LNCAP (cell line): Measurements from ENCODE around the gene KRT85.

Source experiments
- TF ChIP-seq, protein P1 (sequence below): fragments of 450-650 bp; IDR thresholded peaks from 2 replicates; pipeline ENCODE4 v1.5.1; 2017; ENCODE audit warnings: mild to moderate bottlenecking

The KRT85 gene

GRCh38 chr12:52382854-52383253 lies 15.6 kb upstream of the KRT85 start:
- TF ChIP-seq, protein P1, sequence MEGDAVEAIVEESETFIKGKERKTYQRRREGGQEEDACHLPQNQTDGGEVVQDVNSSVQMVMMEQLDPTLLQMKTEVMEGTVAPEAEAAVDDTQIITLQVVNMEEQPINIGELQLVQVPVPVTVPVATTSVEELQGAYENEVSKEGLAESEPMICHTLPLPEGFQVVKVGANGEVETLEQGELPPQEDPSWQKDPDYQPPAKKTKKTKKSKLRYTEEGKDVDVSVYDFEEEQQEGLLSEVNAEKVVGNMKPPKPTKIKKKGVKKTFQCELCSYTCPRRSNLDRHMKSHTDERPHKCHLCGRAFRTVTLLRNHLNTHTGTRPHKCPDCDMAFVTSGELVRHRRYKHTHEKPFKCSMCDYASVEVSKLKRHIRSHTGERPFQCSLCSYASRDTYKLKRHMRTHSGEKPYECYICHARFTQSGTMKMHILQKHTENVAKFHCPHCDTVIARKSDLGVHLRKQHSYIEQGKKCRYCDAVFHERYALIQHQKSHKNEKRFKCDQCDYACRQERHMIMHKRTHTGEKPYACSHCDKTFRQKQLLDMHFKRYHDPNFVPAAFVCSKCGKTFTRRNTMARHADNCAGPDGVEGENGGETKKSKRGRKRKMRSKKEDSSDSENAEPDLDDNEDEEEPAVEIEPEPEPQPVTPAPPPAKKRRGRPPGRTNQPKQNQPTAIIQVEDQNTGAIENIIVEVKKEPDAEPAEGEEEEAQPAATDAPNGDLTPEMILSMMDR = no peak

GRCh38 chr12:52381206-52381605 lies 13.9 kb upstream of the KRT85 start:
- TF ChIP-seq, protein P1 = no peak

DNA sequence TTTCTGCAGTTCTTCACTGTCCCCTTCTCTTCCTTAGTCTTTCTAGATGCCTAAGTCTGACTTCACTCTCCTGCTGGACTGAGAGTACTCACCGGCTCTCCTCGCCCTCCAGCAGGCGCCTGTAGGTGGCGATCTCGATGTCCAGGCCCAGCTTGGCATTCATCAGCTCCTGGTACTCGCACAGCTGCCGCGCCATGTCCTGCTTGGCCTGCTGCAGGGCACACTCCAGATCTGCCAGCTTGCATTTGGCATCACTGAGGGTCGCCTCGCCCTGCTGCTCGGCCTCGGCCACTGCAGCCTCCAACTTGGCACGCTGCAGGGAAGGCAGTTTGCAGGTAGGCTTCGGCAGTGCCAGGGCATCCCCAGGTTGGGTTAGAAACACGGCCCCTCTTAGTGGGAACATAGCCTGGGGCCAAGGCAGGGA lies 13.0 kb upstream of the KRT85 start:
- TF ChIP-seq, protein P1 = peak; percentile 87

DNA sequence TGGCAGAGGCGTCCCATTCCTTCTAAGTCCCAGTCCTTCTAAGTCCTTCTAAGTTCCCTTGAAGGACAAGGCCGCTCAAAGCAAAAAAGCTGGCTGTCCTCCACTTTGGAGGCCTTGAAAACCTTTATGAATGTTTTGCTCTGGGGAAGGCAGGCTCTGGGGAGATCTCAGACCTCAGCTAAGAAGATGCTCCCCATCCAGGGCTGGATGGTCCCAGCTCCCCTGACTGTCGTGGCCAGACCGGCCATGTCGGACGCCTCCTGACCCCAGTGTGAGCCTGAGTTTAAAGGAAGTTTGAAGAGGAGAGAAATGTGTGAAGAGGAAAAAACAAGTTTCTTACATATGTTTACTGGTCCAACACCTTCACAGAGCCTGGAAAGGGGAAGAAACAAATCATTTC lies 12.3 kb upstream of the KRT85 start:
- TF ChIP-seq, protein P1 = no peak

GRCh38 chr12:52378091-52378490 lies 10.8 kb upstream of the KRT85 start:
- TF ChIP-seq, protein P1 = no peak

- TF ChIP-seq, protein P1 = no peak
Measured at GRCh38 chr12:52377266-52377665, 10.0 kb upstream of the KRT85 start.

DNA sequence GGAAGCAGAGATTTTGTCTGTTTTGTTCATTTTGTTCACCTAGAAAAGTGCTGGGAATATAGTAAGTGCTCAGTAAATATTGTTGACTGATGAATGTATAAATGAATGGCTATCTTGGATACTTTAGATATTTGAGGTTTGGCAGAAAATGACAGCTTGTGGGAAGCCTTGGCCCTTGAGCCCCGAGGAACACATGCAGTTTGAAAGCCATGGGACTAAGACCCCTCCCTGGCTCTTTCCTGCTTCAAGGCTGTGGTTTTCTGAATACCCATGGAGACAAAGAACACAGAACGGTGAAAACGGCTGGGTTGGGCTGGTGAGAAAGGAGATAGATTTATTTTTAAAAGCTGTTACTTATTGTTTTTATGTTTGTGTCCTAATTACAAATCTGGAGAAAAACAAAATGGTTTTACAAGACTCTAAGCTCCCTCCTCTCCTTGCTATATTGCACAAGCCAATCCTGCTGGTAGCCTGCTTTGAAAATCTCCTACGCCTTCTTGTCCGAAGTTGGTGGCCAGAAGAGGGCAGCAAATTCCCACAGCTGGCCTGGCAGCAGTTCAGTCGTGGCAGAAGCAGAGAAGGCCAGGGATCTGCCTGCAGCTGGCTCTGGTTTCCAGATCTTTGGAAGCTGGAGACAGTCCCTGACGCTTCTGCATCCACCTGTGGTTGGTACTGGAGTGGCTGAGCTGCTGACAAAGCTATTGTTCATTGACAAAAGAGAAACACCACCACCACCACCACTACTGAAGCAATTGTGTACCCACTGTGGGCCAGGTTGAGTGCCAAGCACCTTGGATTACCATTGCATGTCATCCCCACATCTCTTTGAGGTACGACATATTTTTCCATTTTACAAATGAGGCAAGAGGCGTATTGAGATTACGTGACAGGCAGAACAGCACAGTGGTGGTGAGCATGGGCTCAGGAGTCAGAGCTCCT lies 5.2 kb upstream of the KRT85 start:
- TF ChIP-seq, protein P1 = peak; percentile 87
